Breast epithelium (tissue), 4 donors: ENCODE results near the gene S100A1. TPM values are rescaled to one million over a fixed set of nuclear protein-coding genes. Genes with fewer than 3 reads are reported as not detected.
"Not testable (repeated sequence)": the region's sequence is repeated elsewhere in the genome, so short reads cannot be mapped to it uniquely, and the experiment has no call there.

Source experiments
- DNase-seq, 2 donors: peaks; one replicate each; pipeline ENCODE4 v3.0.0-alpha.2; 2019; ENCODE audit warnings: low spot score in 2 of 2
- H3K27ac ChIP-seq, 2 donors: fragments of 200-600 bp; sonication (generic) in 1 of 2; one replicate each; pipeline ENCODE4 v1.5.1; 2016 to 2019; ENCODE audit warnings: mild to moderate bottlenecking in 1 of 2
- H3K27me3 ChIP-seq, 2 donors: fragments of 200-600 bp; sonication (generic) in 1 of 2; one replicate each; pipeline versions ENCODE4 v1.5.1 to v1.6.0; 2017 to 2019; ENCODE audit warnings: control low read depth in 1 of 2, mild to moderate bottlenecking in 1 of 2
- H3K36me3 ChIP-seq: fragments of 200-600 bp; one replicate; pipeline ENCODE4 v1.5.1; 2019
- H3K4me1 ChIP-seq, 2 donors: fragments of 200-600 bp; sonication (generic); one replicate each; pipeline ENCODE4 v1.5.1; 2016 to 2019; ENCODE audit warnings: control low read depth in 1 of 2
- H3K4me3 ChIP-seq, 3 donors: fragments of 200-600 bp; sonication (generic); 1 replicate in 2 of 3; 2 replicates in 1 of 3; pipeline ENCODE4 v1.5.1; 2016 to 2019; ENCODE audit warnings: mild to moderate bottlenecking in 3 of 3, moderate library complexity in 2 of 3
- H3K9me3 ChIP-seq, 2 donors: fragments of 200-600 bp; sonication (generic) in 1 of 2; one replicate each; pipeline ENCODE4 v1.5.1; 2016 to 2019; ENCODE audit warnings: control low read depth in 1 of 2
- CTCF ChIP-seq, 3 donors: fragments of 450-650 bp; IDR thresholded peaks; one replicate each; pipeline ENCODE4 v1.5.1; 2016 to 2017; ENCODE audit warnings: antibody characterized with exemption in 3 of 3, mild to moderate bottlenecking in 3 of 3, moderate library complexity in 3 of 3
- POLR2A ChIP-seq: fragments of 450-650 bp; IDR thresholded peaks from one replicate; pipeline ENCODE4 v1.6.1; 2016; ENCODE audit warnings: antibody characterized with exemption, mild to moderate bottlenecking, moderate library complexity
- POLR2AphosphoS5 ChIP-seq, 3 donors: sonication (generic); formaldehyde crosslinking; IDR thresholded peaks; one replicate each; pipeline ENCODE4 v1.6.1; 2017; ENCODE audit warnings: antibody characterized with exemption in 3 of 3
- intact Hi-C: fragments of 100-400 bp; cut with DNase I; formaldehyde crosslinking; loops from one replicate; pipeline ENCODE4 v1.15.1; 2023; ENCODE audit warnings: low total_unique reads
- total RNA-seq, 3 donors: library from RNA; depleted of rRNA; stranded (reverse); fragments of >200 nt; gene quantifications; one replicate each; pipeline ENCODE4 v1.1.0, GENCODE V29; 2016

The S100A1 gene
- total RNA-seq, 3 donors from 2014 or later: 6.1 to 40.0 (median 28.5) TPM

GRCh38 chr1:153585006-153585405 is 43.2 kb upstream of the S100A1 start:
- DNase-seq: no peak
- Histone ChIP-seq H3K27me3 (no peaks in the 10 kb centered on the region), H3K4me1 (no peaks in the 10 kb centered on the region), H3K27ac (no peak overlapping the region), H3K4me3 (no peak overlapping the region), H3K9me3 (no peaks in the 10 kb centered on the region), H3K36me3 (no peaks in the 10 kb centered on the region)
- TF ChIP-seq CTCF (IDR thresholded peaks at IDR 0.05) (no peak), POLR2AphosphoS5 (IDR thresholded peaks at IDR 0.05) (no peak), POLR2A (no peak)
- intact Hi-C loops: no loop called here

DNA sequence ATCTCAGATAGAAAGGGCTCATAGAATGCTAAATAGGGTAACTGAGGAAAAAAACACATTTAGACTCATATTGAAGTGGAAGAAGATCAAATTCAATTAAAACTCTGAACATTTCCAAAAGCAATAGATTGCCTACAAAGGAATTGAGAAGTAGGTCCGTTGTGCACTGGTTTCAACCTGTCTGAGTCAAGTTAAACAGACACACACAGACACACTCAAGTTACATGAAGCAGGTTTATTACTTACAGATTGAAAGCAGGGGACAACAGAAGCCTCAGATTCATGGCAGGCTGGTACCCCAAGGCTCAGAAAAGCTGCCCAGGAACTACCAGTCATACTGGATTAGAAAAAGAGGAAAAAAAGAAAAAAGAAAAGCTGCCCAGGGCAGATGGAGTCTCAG is 41.9 kb upstream of the S100A1 start:
- Histone ChIP-seq H3K36me3 (no peaks in the 10 kb centered on the region), H3K9me3 (no peaks in the 10 kb centered on the region), H3K4me3 (no peak overlapping the region), H3K27ac (no peak overlapping the region), H3K27me3 (no peaks in the 10 kb centered on the region), H3K4me1 (no peaks in the 10 kb centered on the region)
- intact Hi-C loops: no loop called here
- no peak for TF ChIP-seq POLR2A
- TF ChIP-seq CTCF (IDR thresholded peaks at IDR 0.05): no peak
- TF ChIP-seq POLR2AphosphoS5 (IDR thresholded peaks at IDR 0.05): no peak
- no peak for DNase-seq

DNA sequence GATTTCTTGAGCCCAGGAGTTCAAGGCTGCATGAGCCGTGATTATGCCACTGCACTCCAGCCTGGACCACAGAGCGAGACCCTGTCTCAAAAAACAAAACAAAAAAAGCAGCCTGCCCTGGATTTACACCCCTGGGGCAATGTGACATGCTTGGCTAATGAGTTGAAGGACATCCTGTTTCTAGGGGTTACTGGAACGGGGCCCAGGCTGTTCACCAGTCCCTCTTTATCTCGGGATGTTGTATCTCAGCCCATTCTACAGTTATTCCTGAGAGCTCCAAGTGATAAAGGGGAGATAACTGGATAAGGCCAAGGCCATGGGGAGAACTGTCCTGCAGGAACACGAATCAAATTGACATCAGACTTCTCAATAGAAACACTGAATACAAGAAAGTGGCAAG is 40.9 kb upstream of the S100A1 start:
- no peaks in the 10 kb centered on the region for H3K4me1 ChIP-seq
- H3K9me3 ChIP-seq: no peaks in the 10 kb centered on the region
- no peaks in the 10 kb centered on the region for H3K27me3 ChIP-seq
- TF ChIP-seq POLR2A (no peak), CTCF (IDR thresholded peaks at IDR 0.05) (no peak), POLR2AphosphoS5 (IDR thresholded peaks at IDR 0.05) (no peak)
- DNase-seq: no peak
- no peaks in the 10 kb centered on the region for H3K36me3 ChIP-seq
- H3K4me3 ChIP-seq: no peak overlapping the region
- H3K27ac ChIP-seq: no peak overlapping the region
- intact Hi-C loops: no loop called here

- H3K9me3 ChIP-seq, H3K4me1 ChIP-seq, H3K27me3 ChIP-seq, H3K27ac ChIP-seq, DNase-seq, H3K4me3 ChIP-seq, H3K36me3 ChIP-seq, intact Hi-C loops: not testable (repeated sequence)
These were observed 40.2 kb upstream of the S100A1 start for GRCh38 chr1:153588033-153588432.

- DNase-seq: no peak
- no peaks in the 10 kb centered on the region for H3K4me1 ChIP-seq
- intact Hi-C loops: no loop called here
- no peak overlapping the region for H3K27ac ChIP-seq
- no peaks in the 10 kb centered on the region for H3K27me3 ChIP-seq
- H3K9me3 ChIP-seq: no peaks in the 10 kb centered on the region
- H3K36me3 ChIP-seq: no peaks in the 10 kb centered on the region
- H3K4me3 ChIP-seq: no peak overlapping the region
- no peak for TF ChIP-seq POLR2A
- TF ChIP-seq POLR2AphosphoS5 (IDR thresholded peaks at IDR 0.05): no peak
- TF ChIP-seq CTCF (IDR thresholded peaks at IDR 0.05): no peak
These were observed 39.8 kb upstream of the S100A1 start for GRCh38 chr1:153588482-153588881.

DNA sequence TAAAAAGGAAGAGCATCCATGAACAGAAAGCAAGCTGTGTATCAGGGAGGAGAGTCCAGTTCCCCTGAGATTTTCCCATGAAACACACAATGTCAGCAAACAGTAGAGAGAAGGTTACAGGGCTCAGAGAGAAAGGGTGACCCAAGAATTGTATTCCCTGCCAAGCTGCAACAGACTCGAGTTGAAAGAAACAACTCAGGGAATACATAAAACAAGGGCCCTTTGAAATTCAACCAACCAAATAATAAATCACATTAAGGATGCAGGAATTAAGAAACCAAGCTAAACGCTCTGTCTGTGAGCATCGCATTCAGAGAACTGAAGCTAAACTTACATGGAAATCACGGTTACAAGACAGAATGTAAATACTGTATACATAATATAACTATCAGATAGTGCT is 35.5 kb upstream of the S100A1 start:
- H3K27me3 ChIP-seq: no peaks in the 10 kb centered on the region
- no peak overlapping the region for H3K4me3 ChIP-seq
- H3K36me3 ChIP-seq: no peaks in the 10 kb centered on the region
- intact Hi-C loops: no loop called here
- H3K4me1 ChIP-seq: no peaks in the 10 kb centered on the region
- no peak for DNase-seq
- H3K27ac ChIP-seq: no peak overlapping the region
- TF ChIP-seq POLR2A: no peak
- no peak for TF ChIP-seq POLR2AphosphoS5 (IDR thresholded peaks at IDR 0.05)
- no peak for TF ChIP-seq CTCF (IDR thresholded peaks at IDR 0.05)
- H3K9me3 ChIP-seq: no peaks in the 10 kb centered on the region
